ENCODE measurements around the gene PPP1R3D. TPM values are rescaled to one million over a fixed set of nuclear protein-coding genes. Genes with fewer than 3 reads are reported as not detected.
"Not testable (repeated sequence)": the region's sequence is repeated elsewhere in the genome, so short reads cannot be mapped to it uniquely, and the experiment has no call there.

PPP1R3D gene
- total and polyA plus RNA-seq, 10 of the 15 experiments (the other 5 are each of a cell fraction or from before 2014, with no cell fraction given) = 0.39 to 4.8 (median 2.9) TPM

DNA sequence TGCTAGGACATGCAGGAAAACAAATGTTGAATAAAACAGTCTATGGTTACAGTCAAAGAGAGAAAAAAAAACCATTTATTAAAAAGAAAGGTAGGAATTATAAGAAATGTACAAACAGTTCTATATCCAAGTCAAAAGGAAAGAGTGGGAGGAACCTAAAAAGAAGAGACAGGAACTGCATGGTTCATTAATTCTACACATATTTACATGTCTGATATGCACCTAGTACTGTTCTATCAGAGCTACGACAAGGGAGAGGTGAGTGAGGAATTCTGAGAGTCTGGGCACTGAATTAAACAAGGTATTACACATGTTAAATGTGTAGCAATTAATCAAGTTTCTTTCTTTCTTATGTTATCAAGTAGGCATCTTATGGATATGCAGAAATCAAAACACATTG is 48.5 kb downstream of the PPP1R3D start (continued):
- TF ChIP-seq MXI1 (IDR thresholded peaks at IDR 0.05; ENCODE audit: low read depth, low read length) = no peak
- TF ChIP-seq KDM1A (IDR thresholded peaks at IDR 0.05; ENCODE audit: borderline replicate concordance) = no peak

DNA sequence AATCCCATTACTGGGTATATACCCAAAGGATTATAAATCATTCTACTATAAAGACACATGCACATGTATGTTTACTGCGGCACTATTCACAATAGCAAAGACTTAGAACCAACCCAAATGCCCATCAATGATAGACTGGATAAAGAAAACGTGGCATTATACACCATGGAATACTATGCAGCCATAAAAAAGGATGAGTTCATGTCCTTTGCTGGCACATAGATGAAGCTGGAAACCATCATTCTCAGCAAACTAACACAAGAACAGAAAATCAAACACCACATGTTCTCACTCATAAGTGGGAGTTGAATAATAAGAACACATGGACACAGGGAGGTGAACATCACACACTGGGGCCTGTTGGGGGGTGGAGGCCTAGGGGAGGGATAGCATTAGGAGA is 50.1 kb downstream of the PPP1R3D start:
- BruUV-seq (replicated peaks); H4K20me1 ChIP-seq (ENCODE audit: control insufficient read depth, insufficient read depth); RAD21 ChIA-PET (ENCODE audit: unreplicated experiment); FAIRE-seq; H3K9ac ChIP-seq (ENCODE audit: control insufficient read depth, insufficient read depth, low read length); SMC1A ChIA-PET (ENCODE audit: uncharacterized antibody, unreplicated experiment); intact Hi-C loops (cut with micrococcal nuclease; ENCODE audit: unreplicated experiment); POLR2A ChIA-PET; H3K9me3 ChIP-seq (replicated peaks; ENCODE audit: control insufficient read depth, insufficient read depth, low read length); H3K27me3 ChIP-seq (replicated peaks in 1 of 2; ENCODE audit: control insufficient read depth in 2 of 2, insufficient read depth in 2 of 2, low read length in 1 of 2); H3K27ac ChIP-seq (ENCODE audit: control insufficient read depth, insufficient read depth); H3K36me3 ChIP-seq (ENCODE audit: control insufficient read depth in 2 of 2, insufficient read depth in 2 of 2, low read length in 1 of 2); H3K4me3 ChIP-seq; in situ Hi-C loops (cut with MboI); H2AFZ ChIP-seq (ENCODE audit: control insufficient read depth, low read depth, low read length); ATAC-seq; H3K4me1 ChIP-seq (ENCODE audit: control insufficient read depth, insufficient read depth, low read length); H3K4me2 ChIP-seq (ENCODE audit: control insufficient read depth, insufficient read depth); DNase-seq (ENCODE audit: low read depth, low spot score); CTCF ChIA-PET; H3K79me2 ChIP-seq (ENCODE audit: control insufficient read depth, insufficient read depth, low read length): not testable (repeated sequence)
- WGBS (ENCODE audit: insufficient coverage, insufficient replicate concordance, low lambda C conversion rate, missing lambda C conversion rate) = 42% methylated on average over 2 of the region's 2 CpGs

DNA sequence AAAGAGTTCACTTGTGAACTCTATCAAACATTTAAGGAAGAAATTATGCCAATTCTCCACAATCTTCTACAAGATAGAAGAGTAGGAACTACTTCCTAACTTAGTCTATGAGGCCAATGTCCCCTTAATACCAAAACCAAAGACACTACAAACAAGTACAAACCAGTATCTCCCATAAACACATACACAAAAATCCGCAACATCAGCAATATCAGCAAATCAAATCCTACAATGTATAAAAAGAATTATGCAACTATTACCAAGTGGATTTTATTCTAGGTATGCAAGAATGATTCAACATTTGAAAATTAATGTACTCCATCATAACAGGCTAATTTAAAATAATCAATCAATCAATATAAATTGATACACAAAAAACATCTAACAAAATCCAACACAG is 52.1 kb downstream of the PPP1R3D start:
- ChIA-PET CTCF (interaction anchor here (0.8 kb wide), 1 partner anchor 8 kb away, joined by 3 read pairs; no protein-coding TSS in a partner anchor), POLR2A (no interaction called here), SMC1A (ENCODE audit: uncharacterized antibody, unreplicated experiment) (no interaction called here), RAD21 (ENCODE audit: unreplicated experiment) (no interaction called here)
- 43% methylated on average over 1 of the region's 1 CpG for WGBS (ENCODE audit: insufficient coverage, insufficient replicate concordance, low lambda C conversion rate, missing lambda C conversion rate)
- no peak overlapping the region for H3K4me2 ChIP-seq (ENCODE audit: control insufficient read depth, insufficient read depth)
- ATAC-seq (no peak), DNase-seq (ENCODE audit: low read depth, low spot score) (no peak), FAIRE-seq (no peak)
- no peaks in the 10 kb centered on the region for H3K79me2 ChIP-seq (ENCODE audit: control insufficient read depth, insufficient read depth, low read length)
- no peak for TF ChIP-seq RAD51 (IDR thresholded peaks at IDR 0.05)
- TF ChIP-seq SMAD5 (IDR thresholded peaks at IDR 0.05; ENCODE audit: low read depth) = no peak
- no peak for TF ChIP-seq IKZF1 (conservative IDR thresholded peaks at IDR 0.05)
- TF ChIP-seq CHD1 (IDR thresholded peaks at IDR 0.05; ENCODE audit: low read depth, low read length) = no peak
- no peak for TF ChIP-seq CBFB (IDR thresholded peaks at IDR 0.05; ENCODE audit: low read depth)
- TF ChIP-seq, protein P1, sequence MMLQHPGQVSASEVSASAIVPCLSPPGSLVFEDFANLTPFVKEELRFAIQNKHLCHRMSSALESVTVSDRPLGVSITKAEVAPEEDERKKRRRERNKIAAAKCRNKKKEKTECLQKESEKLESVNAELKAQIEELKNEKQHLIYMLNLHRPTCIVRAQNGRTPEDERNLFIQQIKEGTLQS (IDR thresholded peaks at IDR 0.05; ENCODE audit: borderline replicate concordance, extremely low read depth, low read depth, low read length) = no peak
- no peak overlapping the region for H2AFZ ChIP-seq (ENCODE audit: control insufficient read depth, low read depth, low read length)
- intact Hi-C loops (cut with micrococcal nuclease; ENCODE audit: unreplicated experiment) (no loop called here), in situ Hi-C loops (cut with MboI) (no loop called here)
- no peak overlapping the region for H3K27ac ChIP-seq (ENCODE audit: control insufficient read depth, insufficient read depth)
- H3K27me3 ChIP-seq (replicated peaks in 1 of 2; ENCODE audit: control insufficient read depth in 2 of 2, insufficient read depth in 2 of 2, low read length in 1 of 2) = no peaks in the 10 kb centered on the region
- BruUV-seq (replicated peaks) = no TSS peak
- H3K9me3 ChIP-seq (replicated peaks; ENCODE audit: control insufficient read depth, insufficient read depth, low read length) = no peaks in the 10 kb centered on the region
- H4K20me1 ChIP-seq (ENCODE audit: control insufficient read depth, insufficient read depth) = no peaks in the 10 kb centered on the region
- H3K4me3 ChIP-seq = no peak overlapping the region
- no peaks in the 10 kb centered on the region for H3K36me3 ChIP-seq (ENCODE audit: control insufficient read depth in 2 of 2, insufficient read depth in 2 of 2, low read length in 1 of 2)
- H3K4me1 ChIP-seq (ENCODE audit: control insufficient read depth, insufficient read depth, low read length) = no peaks in the 10 kb centered on the region; the same call in 1 of the 2 replicates
- H3K9ac ChIP-seq (ENCODE audit: control insufficient read depth, insufficient read depth, low read length) = no peak overlapping the region

Other genes starting within 250 kb of the PPP1R3D start
- gene SYCP2, start 6.7 kb downstream of the PPP1R3D start, total RNA-seq (2014; rRNA removed) = 0.16 TPM in 1 of 2 replicates, not detected in the other
- gene SYCP2, start 6.7 kb downstream of the PPP1R3D start, total RNA-seq (2014; rRNA removed; fragmentation: Illumina TruSeq; extraction: Trizol) = 0.04 and 0.14 TPM in 2 replicates
- gene SYCP2, start 6.7 kb downstream of the PPP1R3D start, total RNA-seq (2021) = 0.13 TPM in 2 replicates
- gene SYCP2, start 6.7 kb downstream of the PPP1R3D start, polyA plus RNA-seq (2011; rRNA removed) = 0.10 and 0.16 TPM in 2 replicates
- 0.09 and 0.95 TPM in 2 replicates for gene SYCP2, start 6.7 kb downstream of the PPP1R3D start, polyA plus RNA-seq (2014; fragmentation: Illumina TruSeq; extraction: Trizol)
- gene SYCP2, start 6.7 kb downstream of the PPP1R3D start, polyA plus RNA-seq (2014; fragmentation: Nextera tagmentation; extraction: Ambion mirVana) = under 1 TPM; 0.04 to 0.10 TPM
- gene SYCP2, start 6.7 kb downstream of the PPP1R3D start, polyA plus RNA-seq (2014; rRNA removed) = 0.01 and 0.22 TPM in 2 replicates
- under 1 TPM in 1 of 2 experiments, not detected in 1; 0.18 TPM for gene SYCP2, start 6.7 kb downstream of the PPP1R3D start, polyA plus RNA-seq (2016; fragmentation: Nextera tagmentation; extraction: Ambion mirVana)
- 8.9 and 9.1 TPM in 2 replicates for gene FAM217B, start 84 bp upstream of the PPP1R3D start, total RNA-seq (2014; rRNA removed)
- 6.0 and 6.8 TPM in 2 replicates for gene FAM217B, start 84 bp upstream of the PPP1R3D start, total RNA-seq (2014; rRNA removed; fragmentation: Illumina TruSeq; extraction: Trizol)
- 15.1 and 16.0 TPM in 2 replicates for gene FAM217B, start 84 bp upstream of the PPP1R3D start, total RNA-seq (2021)
- gene FAM217B, start 84 bp upstream of the PPP1R3D start, polyA plus RNA-seq (2011; rRNA removed) = 14.5 and 25.4 TPM in 2 replicates
- 11.2 and 14.2 TPM in 2 replicates for gene FAM217B, start 84 bp upstream of the PPP1R3D start, polyA plus RNA-seq (2014; fragmentation: Illumina TruSeq; extraction: Trizol)
- 1 to 10 TPM; 6.3 to 6.8 TPM for gene FAM217B, start 84 bp upstream of the PPP1R3D start, polyA plus RNA-seq (2014; fragmentation: Nextera tagmentation; extraction: Ambion mirVana)
- gene FAM217B, start 84 bp upstream of the PPP1R3D start, polyA plus RNA-seq (2014; rRNA removed) = 6.8 and 10.0 TPM in 2 replicates
- gene FAM217B, start 84 bp upstream of the PPP1R3D start, polyA plus RNA-seq (2016; fragmentation: Nextera tagmentation; extraction: Ambion mirVana) = 10 to 100 TPM; 17.5 to 18.3 TPM
- gene CDH26, start 18.1 kb upstream of the PPP1R3D start, total RNA-seq (2014; rRNA removed) = 0.06 and 0.16 TPM in 2 replicates
- not detected in 2 replicates for gene CDH26, start 18.1 kb upstream of the PPP1R3D start, total RNA-seq (2014; rRNA removed; fragmentation: Illumina TruSeq; extraction: Trizol)
- 0.10 TPM in 1 of 2 replicates, not detected in the other for gene CDH26, start 18.1 kb upstream of the PPP1R3D start, total RNA-seq (2021)
- gene CDH26, start 18.1 kb upstream of the PPP1R3D start, polyA plus RNA-seq (2011; rRNA removed) = 0.16 and 0.39 TPM in 2 replicates
- 0.03 TPM in 1 of 2 replicates, not detected in the other for gene CDH26, start 18.1 kb upstream of the PPP1R3D start, polyA plus RNA-seq (2014; fragmentation: Illumina TruSeq; extraction: Trizol)
- under 1 TPM in 1 of 2 experiments, not detected in 1; 0.05 TPM for gene CDH26, start 18.1 kb upstream of the PPP1R3D start, polyA plus RNA-seq (2014; fragmentation: Nextera tagmentation; extraction: Ambion mirVana)
- gene CDH26, start 18.1 kb upstream of the PPP1R3D start, polyA plus RNA-seq (2014; rRNA removed) = 0.18 and 0.19 TPM in 2 replicates
- gene CDH26, start 18.1 kb upstream of the PPP1R3D start, polyA plus RNA-seq (2016; fragmentation: Nextera tagmentation; extraction: Ambion mirVana) = not detected

Data from GM12878 (cell line).